Suppressor macrophage (primary cell): ENCODE results near the gene HYLS1.

Experiments used
- DNase-seq, 4 experiments: peaks; one replicate each; pipeline ENCODE4 v3.0.0-alpha.2; 2020 to 2022

HYLS1 gene

DNA sequence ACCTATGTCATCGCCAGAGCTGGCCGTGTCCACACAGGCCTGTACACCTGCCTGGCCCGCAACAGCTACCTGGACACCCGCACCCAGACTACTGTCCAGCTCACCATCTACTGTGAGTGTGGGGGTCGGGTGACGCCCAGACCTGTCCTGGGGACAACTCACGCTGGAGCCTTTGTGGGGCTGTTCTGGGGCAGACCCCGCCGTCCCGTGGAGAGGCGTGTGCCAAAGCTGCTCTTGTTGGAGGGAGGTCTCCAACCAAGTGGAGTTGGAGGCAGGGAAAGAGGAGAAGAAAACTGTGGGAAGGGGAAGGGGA lies 62.7 kb downstream of the HYLS1 start:
- DNase-seq: no peak
